Nephron (organoid): Measurements from ENCODE around the gene CIROP.

Experiments
- H3K27ac Mint-ChIP-seq, 3 experiments: 2 replicates each; pipeline ENCODE4 v1.8.0; 2020; ENCODE audit warnings: mixed read lengths in 3 of 3, mild to moderate bottlenecking in 2 of 3, moderate library complexity in 1 of 3
- H3K27me3 Mint-ChIP-seq: 2 replicates; pipeline ENCODE4 v1.8.0; 2021; ENCODE audit warnings: low read depth, mild to moderate bottlenecking, moderate library complexity, mixed read lengths
- H3K36me3 Mint-ChIP-seq: 2 replicates; pipeline ENCODE4 v1.8.0; 2020; ENCODE audit warnings: low read depth, mixed read lengths
- H3K4me1 Mint-ChIP-seq: 2 replicates; pipeline ENCODE4 v1.8.0; 2020; ENCODE audit warnings: mixed read lengths
- H3K4me3 Mint-ChIP-seq, 3 experiments: 2 replicates each; pipeline ENCODE4 v1.8.0; 2020; ENCODE audit warnings: mild to moderate bottlenecking in 3 of 3, mixed read lengths in 3 of 3, moderate library complexity in 2 of 3
- H3K9me3 Mint-ChIP-seq: 2 replicates; pipeline ENCODE4 v1.8.0; 2020; ENCODE audit warnings: mixed read lengths
- TF ChIP-seq, protein P1 (sequence below), 3 experiments: fragments of 200-600 bp; sonication (generic); IDR thresholded peaks; one replicate each; pipeline ENCODE4 v1.5.0; 2021; ENCODE audit warnings: antibody characterized with exemption in 3 of 3; ENCODE audit not compliant: unreplicated experiment in 3 of 3

The CIROP gene

DNA sequence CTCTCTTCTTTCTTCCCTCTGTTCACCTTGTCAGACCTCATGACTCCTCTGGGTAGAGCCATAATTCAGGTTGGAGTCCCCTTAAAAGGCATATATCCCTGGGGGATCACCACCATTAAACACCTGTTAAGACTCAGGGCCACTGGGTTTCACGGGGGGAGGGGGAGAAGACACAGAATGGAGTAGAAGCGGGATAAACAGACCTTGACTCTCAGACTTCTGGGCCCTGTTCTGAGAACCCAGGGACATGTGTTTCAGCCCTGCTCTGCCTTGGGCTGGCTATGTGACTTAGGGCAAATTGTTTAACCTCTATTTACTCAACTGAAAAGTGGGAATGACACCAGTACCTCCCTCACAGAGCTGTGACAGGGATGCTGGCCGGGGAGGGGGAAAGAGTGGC is 52.1 kb downstream of the CIROP start:
- Mint-ChIP-seq H3K4me3 (no peak overlapping the region), H3K27me3 (no peaks in the 10 kb centered on the region), H3K36me3 (peaks cover 18% of the 10 kb centered on the region), H3K27ac (no peak overlapping the region), H3K9me3 (no peaks in the 10 kb centered on the region), H3K4me1 (peaks cover 14% of the 10 kb centered on the region)
- TF ChIP-seq, protein P1, sequence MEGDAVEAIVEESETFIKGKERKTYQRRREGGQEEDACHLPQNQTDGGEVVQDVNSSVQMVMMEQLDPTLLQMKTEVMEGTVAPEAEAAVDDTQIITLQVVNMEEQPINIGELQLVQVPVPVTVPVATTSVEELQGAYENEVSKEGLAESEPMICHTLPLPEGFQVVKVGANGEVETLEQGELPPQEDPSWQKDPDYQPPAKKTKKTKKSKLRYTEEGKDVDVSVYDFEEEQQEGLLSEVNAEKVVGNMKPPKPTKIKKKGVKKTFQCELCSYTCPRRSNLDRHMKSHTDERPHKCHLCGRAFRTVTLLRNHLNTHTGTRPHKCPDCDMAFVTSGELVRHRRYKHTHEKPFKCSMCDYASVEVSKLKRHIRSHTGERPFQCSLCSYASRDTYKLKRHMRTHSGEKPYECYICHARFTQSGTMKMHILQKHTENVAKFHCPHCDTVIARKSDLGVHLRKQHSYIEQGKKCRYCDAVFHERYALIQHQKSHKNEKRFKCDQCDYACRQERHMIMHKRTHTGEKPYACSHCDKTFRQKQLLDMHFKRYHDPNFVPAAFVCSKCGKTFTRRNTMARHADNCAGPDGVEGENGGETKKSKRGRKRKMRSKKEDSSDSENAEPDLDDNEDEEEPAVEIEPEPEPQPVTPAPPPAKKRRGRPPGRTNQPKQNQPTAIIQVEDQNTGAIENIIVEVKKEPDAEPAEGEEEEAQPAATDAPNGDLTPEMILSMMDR (IDR thresholded peaks at IDR 0.05; ENCODE audit: unreplicated experiment in 3 of 3): no peak

DNA sequence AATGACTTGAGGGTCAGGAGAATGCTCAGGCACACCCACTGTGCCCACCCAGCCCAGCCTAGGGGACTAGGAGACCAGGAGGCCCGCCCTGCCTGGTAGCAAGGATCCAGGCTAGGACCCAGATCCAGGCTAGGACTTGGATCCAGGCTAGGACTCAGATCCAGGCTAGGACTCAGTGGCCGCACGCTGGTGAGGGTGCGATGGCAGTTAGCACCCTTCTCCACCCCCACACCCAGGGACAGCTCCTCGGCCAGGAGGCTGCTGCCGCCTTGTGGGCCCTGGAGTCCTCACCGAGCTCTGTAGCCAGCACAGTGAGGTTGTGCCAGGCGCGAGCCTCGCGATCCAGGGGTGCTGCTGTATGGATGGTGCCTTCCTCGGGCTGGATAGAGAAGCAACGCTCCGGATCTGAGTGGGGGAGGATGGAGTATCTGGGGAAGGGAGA is 52.6 kb downstream of the CIROP start:
- H3K27me3 Mint-ChIP-seq: no peaks in the 10 kb centered on the region
- H3K9me3 Mint-ChIP-seq: no peaks in the 10 kb centered on the region
- H3K4me1 Mint-ChIP-seq: peaks cover 14% of the 10 kb centered on the region
- TF ChIP-seq, protein P1 (IDR thresholded peaks at IDR 0.05; ENCODE audit: unreplicated experiment in 3 of 3): no peak
- H3K27ac Mint-ChIP-seq: no peak overlapping the region
- no peak overlapping the region for H3K4me3 Mint-ChIP-seq
- H3K36me3 Mint-ChIP-seq: peaks cover 23% of the 10 kb centered on the region

DNA sequence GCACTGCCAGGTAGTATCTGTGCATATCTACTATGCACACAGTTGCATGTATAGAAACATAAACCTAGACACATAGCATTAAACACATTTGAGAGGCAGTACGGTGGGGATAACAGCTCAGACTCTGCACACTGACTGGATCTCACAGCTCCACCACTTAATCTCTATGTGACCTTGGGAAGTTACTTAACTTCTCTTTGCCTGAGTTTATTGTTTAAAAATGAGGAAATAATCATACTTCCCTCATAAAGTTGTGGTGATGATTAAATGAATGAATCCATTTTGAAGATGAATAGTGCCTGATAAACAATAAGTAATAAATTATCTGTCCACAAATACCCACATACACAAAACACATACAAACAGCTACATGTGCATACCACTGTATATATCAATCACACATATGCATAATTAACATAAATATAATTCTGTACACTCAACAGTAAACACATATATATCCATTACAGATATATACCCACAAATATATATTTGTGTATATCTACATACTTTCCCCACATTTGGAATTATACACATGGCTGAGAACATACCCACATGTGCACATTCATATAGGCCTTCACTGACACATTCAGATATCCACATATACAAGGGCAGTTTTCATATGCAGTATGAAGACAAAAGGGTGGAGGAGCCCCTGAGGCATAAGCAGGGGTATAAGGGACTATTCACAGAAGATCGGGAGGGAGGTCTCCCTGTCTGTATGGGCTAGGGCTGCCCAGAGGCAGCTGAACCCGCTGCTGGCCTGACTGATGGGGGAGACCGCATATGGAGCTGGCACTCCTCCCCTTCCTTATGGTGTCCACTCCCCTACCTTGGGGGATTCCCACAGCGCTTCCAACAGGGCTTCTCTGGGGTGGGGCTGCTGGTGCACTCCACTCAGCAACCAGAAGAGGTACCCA is 53.4 kb downstream of the CIROP start:
- Mint-ChIP-seq H3K9me3 (no peaks in the 10 kb centered on the region), H3K27ac (no peak overlapping the region), H3K27me3 (no peaks in the 10 kb centered on the region), H3K36me3 (peaks cover 24% of the 10 kb centered on the region), H3K4me1 (peaks cover 12% of the 10 kb centered on the region), H3K4me3 (no peak overlapping the region)
- TF ChIP-seq, protein P1 (IDR thresholded peaks at IDR 0.05; ENCODE audit: unreplicated experiment in 3 of 3): no peak
